ENCODE data around the gene IL3.

Gene IL3

DNA sequence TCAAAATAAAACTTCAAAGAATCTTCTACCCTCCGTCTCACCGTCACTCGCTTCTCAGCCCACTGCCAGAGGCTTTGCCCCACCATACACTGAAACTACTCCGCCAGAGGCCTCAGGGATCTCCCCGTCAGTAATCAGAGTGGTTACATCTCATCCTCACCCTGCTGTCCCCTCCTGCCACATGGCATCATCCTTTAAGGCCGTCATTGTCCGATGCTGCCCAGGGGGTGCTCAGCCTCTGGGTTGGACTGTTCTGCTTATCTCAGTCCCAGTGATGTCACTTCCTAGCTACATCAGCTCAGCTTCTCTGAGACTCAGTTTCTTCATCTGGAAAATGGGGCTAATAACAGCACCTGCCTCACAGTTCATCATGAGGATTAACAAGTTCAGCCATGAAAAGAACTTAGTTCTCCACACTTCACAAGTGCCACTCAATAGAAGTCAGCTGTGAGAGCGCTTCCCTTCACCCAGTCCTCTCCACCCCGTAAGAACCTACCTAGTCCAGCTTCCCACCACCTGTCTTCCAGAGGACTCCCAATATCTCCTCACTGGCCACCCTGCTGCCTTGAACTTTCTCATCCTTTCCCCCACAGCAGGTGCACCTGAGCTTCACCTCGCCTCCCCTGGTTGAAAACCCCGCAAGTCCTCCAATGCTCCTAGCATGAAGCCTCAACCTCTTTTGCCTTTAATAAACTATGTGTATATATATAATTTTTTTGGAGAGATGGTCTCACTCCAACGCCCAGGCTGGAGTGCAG, 2.8 kb upstream of the IL3 start:
- no peak for DNase-seq (ENCODE audit: low spot score)

DNA sequence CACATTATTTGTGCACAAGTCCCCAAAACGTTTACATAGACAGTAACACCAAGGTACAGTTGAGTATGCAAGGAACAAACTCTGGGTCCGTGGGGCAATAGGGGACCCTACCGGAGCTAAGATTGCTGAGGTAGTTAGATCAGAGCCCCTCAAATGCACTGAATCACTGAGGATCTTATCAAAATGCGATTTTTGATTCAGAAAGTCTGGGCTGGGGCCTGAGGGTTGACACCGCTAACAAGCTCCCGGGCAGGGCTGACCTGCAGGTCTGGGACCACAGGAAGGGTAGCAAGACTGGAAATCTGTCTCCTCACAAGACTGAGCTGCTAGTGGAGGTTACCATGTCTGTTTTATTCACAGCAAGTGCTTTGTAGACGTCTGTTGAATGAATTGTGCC, 1.8 kb upstream of the IL3 start:
- DNase-seq (ENCODE audit: low spot score): no peak

DNA sequence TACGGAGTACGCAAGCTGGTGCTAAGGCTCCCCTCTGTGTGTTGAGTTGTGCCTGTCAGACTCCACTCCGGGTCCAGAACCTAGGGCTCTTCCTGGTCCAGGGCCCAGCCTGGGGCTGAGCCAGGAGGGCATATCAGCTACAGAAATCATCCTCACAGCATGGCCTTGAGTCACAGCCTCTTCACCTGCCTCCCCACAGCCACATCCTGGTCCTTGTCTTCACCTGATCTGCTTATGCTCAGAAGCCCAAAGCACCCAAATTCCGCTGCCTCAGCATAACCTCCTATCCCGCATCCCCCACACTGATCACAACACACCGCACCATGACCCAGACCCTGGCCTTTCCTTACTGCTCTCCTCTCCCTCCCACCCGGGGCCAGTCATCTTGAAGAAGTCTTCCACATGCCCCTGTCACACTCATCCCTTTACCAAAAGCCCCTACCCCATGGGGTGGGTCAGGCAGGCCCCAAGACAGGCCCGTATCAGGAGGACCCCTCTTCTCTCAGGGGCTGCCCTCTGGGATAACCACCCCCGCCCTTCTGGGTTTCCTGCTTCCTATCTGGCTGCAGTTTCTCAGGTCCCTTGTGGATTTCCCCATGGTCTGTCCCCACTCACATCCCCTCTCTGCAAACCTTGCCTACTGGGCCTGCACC, 1.3 kb upstream of the IL3 start:
- DNase-seq (ENCODE audit: low spot score): peak; percentile 38

DNA sequence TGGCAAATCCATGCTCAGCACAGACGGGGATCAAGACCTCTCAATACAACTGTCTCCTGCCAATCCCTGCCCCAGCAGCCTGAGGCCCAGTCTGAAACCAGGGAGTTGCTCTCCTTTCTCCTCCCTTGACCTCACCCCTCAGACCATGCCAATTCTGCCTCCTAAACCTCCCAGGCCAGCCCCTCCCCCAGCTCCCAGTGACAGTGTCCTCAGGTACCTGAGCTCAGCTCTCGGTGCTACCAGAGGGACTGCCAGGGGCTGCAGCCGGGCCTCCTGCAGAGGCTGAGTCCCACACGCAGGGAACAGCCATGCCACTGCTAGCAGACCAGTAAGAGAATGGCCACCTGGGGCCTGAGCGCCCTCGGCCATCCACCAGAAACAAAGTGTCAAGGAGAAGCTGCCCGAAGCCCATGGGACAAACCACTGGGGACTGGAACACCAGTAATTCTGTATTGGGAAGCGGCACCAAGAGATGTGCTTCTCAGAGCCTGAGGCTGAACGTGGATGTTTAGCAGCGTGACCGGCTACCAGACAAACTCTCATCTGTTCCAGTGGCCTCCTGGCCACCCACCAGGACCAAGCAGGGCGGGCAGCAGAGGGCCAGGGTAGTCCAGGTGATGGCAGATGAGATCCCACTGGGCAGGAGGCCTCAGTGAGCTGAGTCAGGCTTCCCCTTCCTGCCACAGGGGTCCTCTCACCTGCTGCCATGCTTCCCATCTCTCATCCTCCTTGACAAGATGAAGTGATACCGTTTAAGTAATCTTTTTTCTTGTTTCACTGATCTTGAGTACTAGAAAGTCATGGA, 557 bp upstream of the IL3 start:
- no peak for DNase-seq (ENCODE audit: low spot score)

DNA sequence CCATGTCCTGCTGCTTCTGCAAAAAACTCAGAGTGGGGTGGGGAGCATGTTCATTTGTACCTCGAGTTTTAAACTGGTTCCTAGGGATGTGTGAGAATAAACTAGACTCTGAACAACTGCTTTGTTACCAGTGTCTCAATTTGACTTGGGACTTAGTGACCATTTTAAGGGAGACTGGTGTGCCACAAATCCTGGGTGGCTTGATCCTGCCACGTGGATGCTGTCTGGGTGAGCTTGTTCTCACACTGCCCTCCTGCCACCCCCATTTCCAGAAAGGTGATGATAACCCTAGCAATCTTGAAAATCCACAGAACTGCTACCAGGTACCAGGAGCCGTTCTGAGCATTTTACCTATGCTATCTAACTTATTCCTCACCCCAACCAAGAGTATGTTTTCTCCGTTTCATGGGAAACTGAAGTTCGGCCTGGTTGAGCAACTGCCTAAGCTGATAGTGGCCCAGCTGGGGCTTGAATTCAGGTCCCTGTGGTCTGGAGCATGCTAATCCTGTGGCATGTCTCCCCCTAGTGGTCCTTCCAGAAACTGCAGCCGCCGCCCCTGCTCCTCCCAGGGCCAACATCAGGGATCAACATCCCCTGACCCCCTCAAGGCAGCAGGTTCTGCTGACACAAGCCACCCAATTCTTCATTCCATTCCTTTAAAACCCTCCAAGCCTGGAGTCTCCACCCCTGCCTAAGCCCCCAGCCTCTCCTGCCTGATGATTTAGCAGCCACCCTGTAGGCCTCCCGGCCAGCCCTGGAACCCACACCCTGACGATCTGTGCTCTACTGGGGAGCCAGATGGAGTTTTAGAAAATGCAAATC, 2.8 kb downstream of the IL3 start:
- DNase-seq (ENCODE audit: low spot score): peak; percentile 75

DNA sequence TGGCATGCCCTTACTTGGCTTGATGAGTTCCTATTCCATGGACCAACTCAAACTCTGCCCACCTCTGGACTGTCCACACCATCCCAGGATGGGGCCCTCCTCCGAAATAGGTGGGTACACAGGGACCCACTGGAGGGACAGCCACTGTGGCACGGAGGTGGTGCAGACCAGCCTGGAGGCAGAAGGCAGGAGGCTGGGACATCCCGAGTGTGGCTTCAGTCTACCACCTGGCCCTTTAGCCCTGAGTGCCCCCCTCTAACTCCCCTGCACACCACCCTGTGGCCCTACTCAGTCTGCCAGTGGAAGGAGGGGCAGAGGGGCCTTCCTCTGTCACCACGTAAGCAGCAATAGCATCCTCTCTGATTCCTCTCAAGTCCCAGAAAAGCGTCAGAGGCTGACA, 3.7 kb downstream of the IL3 start:
- no peak for DNase-seq (ENCODE audit: low spot score)

DNA sequence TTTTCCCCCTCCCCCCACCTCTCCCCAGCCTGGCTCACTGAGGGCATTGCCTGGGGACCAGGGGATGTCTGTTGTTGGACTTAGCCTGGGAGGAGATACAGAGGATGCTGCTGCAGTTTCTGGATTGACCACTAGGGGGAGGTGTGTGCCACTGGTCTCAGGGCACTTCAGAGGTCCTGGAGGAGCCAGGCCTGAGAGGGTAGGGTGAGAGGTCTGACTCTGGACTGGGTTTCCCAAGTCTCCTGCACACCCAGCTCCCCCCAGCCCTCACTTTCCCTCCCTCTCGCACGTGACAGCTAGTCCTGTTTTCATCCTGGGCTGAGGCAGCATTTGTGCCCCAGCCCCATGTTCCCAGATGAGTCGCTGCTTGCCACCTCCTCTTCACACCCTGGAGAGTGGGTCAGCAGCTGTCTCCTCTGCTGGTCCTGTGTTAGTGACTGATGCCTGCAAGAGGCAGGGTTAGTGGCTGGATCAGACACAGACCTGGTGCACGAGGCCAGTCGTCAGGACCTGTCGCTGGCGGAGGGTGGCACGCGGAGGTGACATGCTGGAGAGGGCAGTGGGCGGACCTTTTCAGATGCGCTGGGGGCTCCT, 4.4 kb downstream of the IL3 start:
- DNase-seq (ENCODE audit: low spot score): peak; percentile 80

DNA sequence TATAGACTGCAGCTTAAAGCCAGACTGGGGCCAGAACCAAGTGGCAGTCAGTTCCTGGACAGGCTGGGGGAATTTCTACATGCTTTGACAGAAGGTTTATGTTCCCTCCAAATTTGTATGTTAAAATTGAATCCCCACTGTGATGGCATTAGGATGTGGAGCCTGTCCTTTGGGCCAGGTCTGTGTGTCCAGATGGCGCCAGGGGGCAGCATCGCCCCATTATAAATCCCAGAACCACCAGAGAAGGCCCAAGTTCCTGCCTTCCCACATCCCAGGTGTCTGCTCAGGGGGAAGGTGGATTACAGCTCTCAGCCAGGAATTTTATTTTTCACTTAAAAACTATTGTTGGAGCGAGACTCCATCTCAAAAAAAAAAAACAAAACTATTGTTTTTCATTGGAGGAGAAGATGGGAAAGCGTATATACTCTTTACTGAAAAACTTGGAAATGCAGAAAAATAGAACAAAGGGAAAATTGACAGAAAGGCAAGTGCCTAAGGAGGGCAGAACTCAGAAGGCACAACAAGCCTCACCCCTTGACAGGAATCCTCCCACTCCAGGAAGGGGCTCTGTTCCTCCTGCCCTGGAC, 5.0 kb downstream of the IL3 start:
- DNase-seq (ENCODE audit: low spot score): peak; percentile 56

DNA sequence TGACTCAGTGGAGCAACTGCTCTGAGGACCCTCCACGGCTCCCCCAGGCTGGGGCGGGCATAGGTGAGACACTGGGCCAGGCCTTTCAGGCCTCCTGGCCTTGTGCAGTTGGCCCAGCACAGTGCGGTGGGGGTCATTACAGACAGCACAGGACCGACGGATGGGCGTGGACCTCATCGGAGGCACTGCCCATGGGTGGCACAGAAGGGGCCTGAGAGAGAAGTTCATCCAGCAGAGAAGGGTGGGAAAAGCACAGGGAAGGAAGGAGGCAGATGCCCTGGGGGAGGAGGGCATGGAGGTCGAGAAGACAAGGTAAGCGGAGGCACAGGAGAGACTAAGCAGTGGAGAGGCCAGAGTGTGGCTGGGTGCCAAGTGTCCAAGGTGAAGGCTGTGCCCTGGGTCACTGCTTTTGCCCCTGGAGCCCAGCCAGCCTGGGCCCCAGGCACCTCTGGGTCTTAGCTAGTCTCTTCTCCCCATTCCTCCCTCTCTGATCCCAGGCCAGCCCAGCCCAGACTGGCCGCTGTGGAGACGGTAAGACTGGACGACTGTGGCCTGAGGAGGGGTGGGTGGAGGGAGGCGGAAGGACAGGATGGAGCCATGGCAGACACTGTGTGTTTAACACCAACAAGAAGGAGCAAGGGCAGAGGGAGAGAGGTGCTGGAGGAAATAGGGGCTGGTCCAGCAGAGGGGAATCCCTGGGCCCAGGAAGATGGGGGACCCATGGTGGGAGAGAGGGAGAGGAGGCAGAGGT, 5.7 kb downstream of the IL3 start:
- no peak for DNase-seq (ENCODE audit: low spot score)

DNA sequence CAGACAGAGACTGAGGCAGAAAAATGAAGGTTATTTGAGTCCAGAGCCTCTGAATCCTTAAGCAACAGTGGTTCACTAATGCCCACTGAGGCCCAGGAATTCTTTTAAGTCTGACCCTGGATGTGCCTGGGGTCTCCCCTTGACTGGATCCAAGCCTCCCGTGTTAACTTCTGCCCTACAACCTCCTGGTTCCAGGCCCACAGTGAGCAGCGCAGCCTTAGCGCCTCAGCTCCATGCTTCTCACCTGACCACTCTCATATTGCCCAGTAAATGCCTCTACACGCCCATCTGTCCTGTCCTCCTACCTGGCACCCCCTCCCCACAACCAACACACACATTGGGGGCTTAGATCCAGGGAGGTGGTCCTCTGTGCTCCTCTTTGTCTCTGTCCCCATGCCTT, 6.4 kb downstream of the IL3 start:
- DNase-seq (ENCODE audit: low spot score): no peak

DNA sequence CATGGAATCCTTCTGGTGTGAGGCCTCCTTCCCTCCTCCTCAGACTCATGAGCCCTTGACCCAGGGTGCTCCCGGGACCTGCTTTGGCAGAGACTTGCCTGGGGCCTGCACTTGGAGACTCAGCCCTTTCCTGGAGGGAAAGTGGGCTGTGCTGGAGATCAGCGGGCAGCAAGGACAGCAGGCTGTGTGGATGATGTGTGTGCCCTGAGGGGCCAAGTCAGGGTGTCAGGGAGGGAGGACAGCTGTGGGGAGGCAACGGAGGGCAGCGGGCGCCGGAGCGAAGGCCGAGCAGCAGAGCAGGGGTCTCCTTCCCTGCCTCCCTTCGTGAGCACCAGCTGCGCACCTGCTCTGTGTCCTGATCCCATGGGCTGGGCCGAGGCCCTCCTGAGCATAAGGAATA, 7.0 kb downstream of the IL3 start:
- no peak for DNase-seq (ENCODE audit: low spot score)

DNA sequence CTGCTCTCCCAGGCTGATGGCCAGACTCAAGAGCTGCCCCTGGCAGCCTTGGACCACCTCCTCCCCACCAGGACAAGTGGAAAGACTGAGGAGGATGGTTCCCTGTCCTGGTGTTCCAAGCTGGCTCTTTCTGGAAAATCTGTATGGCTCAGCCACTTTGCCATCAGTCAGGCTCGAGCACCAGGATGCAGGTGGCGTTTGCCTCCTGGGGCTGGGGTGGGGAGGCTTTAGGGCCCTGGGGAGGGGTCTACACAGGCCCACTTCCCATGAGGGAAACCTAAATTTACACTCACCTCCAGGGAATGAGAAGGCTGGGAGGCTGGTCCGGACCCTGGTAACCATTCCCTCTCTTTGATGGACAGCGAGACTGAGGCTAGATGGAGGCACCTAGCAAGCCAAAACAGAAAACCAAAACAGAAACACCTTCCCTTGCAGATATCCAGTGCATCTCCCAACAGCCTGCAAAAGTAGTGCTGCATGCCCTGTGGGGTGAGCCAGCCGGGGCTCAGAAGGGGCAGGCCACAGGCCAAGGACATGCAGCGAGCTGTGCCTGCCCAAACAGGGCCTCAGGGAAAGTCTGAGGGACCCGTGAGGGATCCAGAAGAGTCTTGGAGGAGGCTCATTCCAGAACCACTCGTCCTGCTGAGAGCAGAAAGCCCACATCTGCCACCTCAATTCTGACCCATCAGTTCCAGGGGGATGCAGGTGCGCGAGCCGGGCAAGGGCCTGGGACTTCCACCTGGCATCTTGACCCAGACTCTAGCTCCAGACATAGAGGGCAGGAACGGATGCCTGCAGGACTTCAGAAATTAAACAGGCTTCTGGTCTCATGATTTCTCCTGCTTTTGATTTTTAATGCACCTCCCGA, 7.7 kb downstream of the IL3 start:
- DNase-seq (ENCODE audit: low spot score): no peak

DNA sequence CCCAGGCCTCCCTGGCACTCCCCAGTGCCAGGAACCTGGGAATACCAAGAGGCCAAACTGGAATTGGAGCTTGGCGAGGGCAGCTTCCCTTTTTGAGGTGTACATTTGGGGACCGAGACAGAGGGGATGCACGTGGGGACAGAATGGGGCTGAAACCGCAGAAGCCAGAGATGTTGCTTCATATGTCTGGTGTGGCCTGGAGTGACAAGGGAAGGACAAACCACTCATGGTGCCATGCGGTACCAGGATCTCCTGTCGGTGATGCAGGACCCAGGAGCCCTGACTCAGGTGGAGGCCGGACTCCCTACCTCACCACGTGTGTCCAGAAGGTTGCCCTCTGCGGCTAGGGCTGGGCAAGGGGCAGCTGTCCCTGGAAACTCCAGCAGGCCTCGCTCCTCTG, 9.1 kb downstream of the IL3 start:
- DNase-seq (ENCODE audit: low spot score): no peak

DNA sequence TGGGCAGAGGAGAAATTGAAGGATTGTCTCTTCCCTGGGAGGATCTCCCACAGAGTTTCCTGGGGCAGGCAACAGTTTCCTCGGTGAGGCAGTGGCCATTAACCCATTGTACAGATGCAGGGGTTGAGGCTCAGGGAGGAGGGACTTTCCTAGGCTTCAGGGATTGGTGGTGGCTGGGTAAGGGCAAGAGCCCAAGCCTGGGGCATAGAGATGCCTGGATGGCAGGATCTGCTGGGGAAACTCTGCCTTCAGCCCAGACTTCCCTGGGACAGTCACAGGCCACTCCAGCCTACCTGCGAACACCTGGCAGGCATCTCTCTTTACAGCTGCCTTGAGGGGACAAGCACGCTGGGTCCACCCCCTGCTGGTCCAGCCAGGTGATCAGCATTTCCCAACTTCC, 9.5 kb downstream of the IL3 start:
- DNase-seq (ENCODE audit: low spot score): no peak

DNA sequence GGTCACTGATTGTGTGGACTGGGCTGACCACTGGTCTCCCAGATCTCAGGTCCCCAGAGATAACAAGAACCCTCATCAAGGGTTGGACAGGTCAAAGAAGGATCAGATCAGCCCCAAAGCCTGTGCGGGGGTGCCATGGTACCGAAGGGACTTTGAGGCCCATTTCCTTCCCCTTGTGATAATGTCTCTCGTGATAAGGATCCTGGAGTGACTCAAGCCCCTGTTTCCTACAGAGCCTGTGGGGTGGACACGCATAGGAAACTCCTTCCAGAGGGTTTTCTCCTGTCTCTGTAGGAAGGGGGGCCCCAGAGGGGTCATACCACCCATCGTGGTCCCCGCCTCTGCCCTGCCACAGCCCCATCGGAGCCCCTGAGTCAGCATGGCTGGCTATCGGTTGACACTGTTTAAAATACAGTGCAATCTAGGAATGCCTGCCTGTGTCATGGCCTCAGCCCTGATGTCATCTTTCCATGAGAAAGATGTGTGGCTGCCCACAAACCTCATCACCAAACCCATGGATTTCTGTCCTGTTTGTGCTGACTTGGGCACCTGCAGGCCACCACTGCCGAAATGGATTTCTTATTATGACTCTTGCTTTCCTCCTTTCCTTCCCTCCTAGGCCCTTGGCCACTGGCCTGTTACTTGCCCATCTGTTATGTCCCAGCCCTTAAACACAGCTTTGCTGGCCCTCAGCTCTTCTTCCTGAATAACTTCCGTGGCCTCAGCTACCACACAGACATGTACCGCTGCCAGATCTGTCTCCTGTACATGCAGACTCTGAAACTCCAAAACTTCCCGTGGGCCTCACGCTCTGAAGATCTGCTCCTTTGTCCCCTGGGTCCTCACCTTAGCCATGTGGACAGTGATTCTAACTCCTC, 10.2 kb downstream of the IL3 start:
- no peak for DNase-seq (ENCODE audit: low spot score)

DNA sequence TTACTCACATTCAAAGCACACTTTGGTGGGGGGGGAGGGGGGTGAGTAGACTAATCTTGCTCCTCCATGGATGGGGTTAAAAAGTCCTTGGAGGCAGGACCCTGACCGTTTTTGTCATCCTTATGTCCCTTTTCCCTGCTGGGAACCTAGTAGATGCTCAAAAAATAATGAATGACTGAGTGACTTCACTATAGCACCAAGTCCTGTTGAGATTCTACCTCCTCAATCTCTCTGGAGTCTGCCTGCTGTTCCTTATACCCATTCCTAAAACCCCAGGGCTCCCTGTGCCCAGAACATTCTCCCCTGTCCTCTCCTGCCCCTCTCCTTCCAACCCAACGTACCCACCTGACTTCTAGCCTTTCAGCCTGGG, 10.9 kb downstream of the IL3 start:
- DNase-seq (ENCODE audit: low spot score): no peak

DNA sequence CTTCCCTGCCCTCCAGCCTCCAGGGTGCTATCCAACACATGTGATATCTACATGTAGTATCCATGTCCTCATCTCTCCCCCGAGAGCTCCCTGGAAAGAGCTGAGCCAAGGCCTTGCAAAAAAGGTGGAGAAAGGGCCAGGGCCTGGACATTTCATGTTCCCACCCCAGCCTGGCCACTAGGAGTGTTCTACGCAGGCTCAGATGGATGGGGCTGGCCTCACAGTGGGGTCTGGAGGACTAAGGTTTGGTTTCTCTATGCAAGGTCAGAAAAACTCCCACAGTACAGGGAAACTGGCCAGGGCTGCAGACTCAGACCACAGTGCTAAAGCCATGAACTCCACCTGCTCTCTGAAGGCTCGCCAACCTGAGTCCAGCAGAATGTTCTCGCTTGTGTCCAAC, 11.6 kb downstream of the IL3 start:
- DNase-seq (ENCODE audit: low spot score): no peak

DNA sequence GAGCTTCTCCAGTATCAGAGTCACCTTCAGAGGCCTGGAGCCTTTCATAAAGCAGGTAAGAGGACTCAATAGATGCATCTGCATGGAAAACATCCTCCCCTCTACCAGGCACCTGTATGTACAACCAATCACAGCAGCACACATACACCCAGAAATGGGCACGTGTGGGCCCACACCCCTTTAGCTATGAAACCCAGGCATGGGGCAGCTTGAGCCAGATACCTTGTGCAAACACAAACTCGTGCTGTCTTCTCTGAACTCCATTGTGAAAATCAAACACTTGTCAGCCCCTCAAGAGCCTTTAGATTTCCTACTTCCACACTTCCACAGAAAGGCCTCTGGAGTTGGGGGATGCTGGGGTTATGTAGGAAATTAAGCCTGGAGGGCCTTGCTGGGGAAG, 12.1 kb downstream of the IL3 start:
- DNase-seq (ENCODE audit: low spot score): no peak

Measured in CD4-positive, alpha-beta T cell treated with Interleukin-15 for 4 hours (primary cell).